Stimulated activated CD4-positive, alpha-beta T cell treated with anti-CD3 and anti-CD28 coated beads, Interleukin-4, amount 100 ng/mL, for 1 hour (primary cell): ENCODE results near the gene TMEM14C.

Experiments used
- DNase-seq: peaks from one replicate; pipeline ENCODE4 v3.0.0-alpha.2; 2020

TMEM14C gene

DNA sequence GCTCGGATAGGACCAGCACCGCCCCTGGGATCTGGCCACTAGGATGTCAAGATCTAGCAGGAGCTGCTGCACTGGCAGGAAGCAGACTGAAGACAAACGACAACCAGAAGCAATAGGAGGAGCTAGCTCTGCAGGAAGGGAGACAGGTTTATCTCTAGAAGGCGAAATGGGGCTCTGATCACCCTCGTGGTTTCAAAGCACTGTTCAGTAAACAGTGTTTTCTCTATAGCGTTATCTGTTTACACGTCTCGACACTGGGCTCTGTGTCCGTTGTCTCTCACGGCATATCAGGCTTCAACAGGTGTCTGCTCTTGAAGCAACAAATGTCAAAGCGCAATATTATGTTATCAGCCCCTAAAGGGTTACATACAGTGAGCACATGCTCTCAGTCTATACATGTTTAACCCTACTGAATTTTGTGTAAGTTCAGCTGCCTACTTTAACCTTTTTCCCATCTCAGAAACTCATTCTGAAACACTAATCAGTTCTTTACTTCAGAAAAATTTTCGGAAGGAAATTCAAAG is 48.6 kb downstream of the TMEM14C start:
- no peak for DNase-seq

GRCh38 chr6:10778230-10778629 is 55.4 kb downstream of the TMEM14C start:
- no peak for DNase-seq

DNA sequence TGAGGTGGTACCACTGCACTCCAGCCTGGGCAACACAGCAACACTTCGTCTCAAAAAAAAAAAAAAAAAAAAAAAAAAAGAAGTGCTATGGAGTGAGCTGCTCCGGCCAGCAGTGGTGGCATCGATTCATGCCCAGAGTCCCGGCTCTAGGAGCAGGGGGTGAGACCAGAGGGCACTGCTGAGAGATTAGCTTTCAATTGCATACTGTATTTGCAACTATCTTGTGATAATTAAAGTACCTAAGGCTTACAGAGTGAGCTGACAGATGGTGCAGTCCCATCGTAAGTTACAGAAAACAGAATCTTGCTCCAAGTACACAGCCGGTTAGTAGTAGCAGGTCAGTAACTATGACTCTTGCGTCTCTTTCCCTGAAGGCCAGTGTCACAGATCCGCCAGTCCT is 56.2 kb downstream of the TMEM14C start:
- DNase-seq: no peak
